Measurements from ENCODE around the gene CDKAL1. TPM values are rescaled to one million over a fixed set of nuclear protein-coding genes. Genes with fewer than 3 reads are reported as not detected.
"Not testable (repeated sequence)": the region's sequence is repeated elsewhere in the genome, so short reads cannot be mapped to it uniquely, and the experiment has no call there.

Gene CDKAL1
- total RNA-seq, 1 donor, result 26.8 TPM

- DNase-seq (ENCODE audit: low read depth), result no peak
- no peak for TF ChIP-seq CTCF (IDR thresholded peaks at IDR 0.05; ENCODE audit: insufficient read depth, low read depth, low read length)
- H3K4me3 ChIP-seq (ENCODE audit: low read depth, low read length), result no peak overlapping the region
Measured at GRCh38 chr6:20538131-20538662, 3.9 kb downstream of the CDKAL1 start.

GRCh38 chr6:20538907-20539306 is 4.7 kb downstream of the CDKAL1 start:
- no peak overlapping the region for H3K4me3 ChIP-seq (ENCODE audit: low read depth, low read length)
- TF ChIP-seq CTCF (IDR thresholded peaks at IDR 0.05; ENCODE audit: insufficient read depth, low read depth, low read length), result no peak
- no peak for DNase-seq (ENCODE audit: low read depth)

- no peak for TF ChIP-seq CTCF (IDR thresholded peaks at IDR 0.05; ENCODE audit: insufficient read depth, low read depth, low read length)
- no peak for DNase-seq (ENCODE audit: low read depth)
- H3K4me3 ChIP-seq (ENCODE audit: low read depth, low read length), result no peak overlapping the region
Measured at GRCh38 chr6:20539387-20539786, 5.1 kb downstream of the CDKAL1 start.

DNA sequence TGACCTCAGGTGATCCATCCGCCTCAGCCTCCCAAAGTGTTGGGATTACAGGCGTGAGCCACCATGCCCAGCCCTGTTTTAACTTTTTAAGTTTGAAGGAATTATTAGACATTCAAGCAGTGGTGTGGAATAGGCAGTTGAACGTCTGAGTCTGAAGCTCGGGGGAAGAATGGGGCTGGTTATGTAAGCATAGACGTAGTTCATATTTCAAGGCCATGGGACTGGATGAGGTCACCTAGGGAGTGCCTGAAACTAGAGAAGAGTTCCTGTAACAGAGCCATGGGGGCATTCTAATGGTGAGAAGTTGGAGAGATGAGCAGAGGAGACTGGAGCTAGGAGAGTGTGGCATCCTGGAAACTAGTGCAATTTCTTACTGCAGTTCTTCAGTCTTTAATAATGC is 6.4 kb downstream of the CDKAL1 start:
- no peak overlapping the region for H3K4me3 ChIP-seq (ENCODE audit: low read depth, low read length)
- peak; percentile 45 for DNase-seq (ENCODE audit: low read depth)
- TF ChIP-seq CTCF (IDR thresholded peaks at IDR 0.05; ENCODE audit: insufficient read depth, low read depth, low read length), result no peak

DNA sequence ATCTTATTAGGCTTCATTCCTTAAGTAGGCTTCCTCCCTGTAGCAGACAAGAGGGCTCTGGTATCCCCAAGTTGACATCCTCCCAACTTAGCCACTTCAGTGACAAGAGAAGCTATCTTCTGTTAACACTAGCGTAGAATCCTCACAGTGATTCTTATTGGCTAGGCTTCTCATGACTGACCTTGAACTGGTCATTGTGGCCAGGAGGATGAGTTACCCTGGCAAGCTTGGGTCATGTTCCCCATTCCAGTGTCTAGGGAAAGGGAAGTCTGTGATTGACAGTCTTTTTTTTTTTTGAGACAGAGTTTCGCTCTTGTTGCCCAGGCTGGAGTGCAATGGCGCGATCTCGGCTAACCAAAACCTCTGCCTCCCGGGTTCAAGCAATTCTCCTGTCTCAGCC is 7.1 kb downstream of the CDKAL1 start:
- TF ChIP-seq CTCF (IDR thresholded peaks at IDR 0.05; ENCODE audit: insufficient read depth, low read depth, low read length), result no peak
- no peak overlapping the region for H3K4me3 ChIP-seq (ENCODE audit: low read depth, low read length)
- no peak for DNase-seq (ENCODE audit: low read depth)

- H3K4me3 ChIP-seq (ENCODE audit: low read depth, low read length), result no peak overlapping the region
- no peak for TF ChIP-seq CTCF (IDR thresholded peaks at IDR 0.05; ENCODE audit: insufficient read depth, low read depth, low read length)
- DNase-seq (ENCODE audit: low read depth), result peak; percentile 87
Measured at GRCh38 chr6:20542927-20543602, 8.8 kb downstream of the CDKAL1 start.

DNA sequence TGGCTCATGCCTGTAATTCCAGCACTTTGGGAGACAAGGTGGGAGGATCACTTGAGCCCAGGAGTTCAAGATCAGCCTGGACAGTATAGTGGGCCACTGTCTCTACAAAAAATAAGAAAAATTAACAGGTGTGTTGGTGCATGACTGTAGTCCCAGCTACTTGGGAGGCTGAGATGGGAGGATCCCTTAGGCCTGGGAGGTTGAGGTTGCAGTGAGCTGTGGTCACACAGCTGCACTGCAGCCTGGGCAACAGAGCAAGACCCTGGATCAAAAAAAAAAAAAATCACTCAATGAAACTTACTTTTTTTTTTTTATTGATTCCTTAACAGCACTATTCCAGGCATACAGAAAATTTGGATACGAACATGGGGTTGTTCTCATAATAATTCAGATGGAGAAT is 14.0 kb downstream of the CDKAL1 start:
- no peak overlapping the region for H3K4me3 ChIP-seq (ENCODE audit: low read depth, low read length)
- no peak for TF ChIP-seq CTCF (IDR thresholded peaks at IDR 0.05; ENCODE audit: insufficient read depth, low read depth, low read length)
- no peak for DNase-seq (ENCODE audit: low read depth)

- H3K4me3 ChIP-seq (ENCODE audit: low read depth, low read length); DNase-seq (ENCODE audit: low read depth): not testable (repeated sequence)
Measured at GRCh38 chr6:20549398-20549797, 15.1 kb downstream of the CDKAL1 start.

Measured in fibroblast of villous mesenchyme (primary cell).